Measurements from ENCODE around the gene ALG9. TPM values are rescaled to one million over a fixed set of nuclear protein-coding genes. Genes with fewer than 3 reads are reported as not detected.

The ALG9 gene
- polyA plus RNA-seq, 4 donors, result 40.8 to 48.2 (median 45.5) TPM

GRCh38 chr11:111882202-111882601 is 10.8 kb upstream of the ALG9 start:
- no peak for DNase-seq (ENCODE audit: low read depth in 4 of 4, low spot score in 3 of 4)

GRCh38 chr11:111879637-111879960 is 8.2 kb upstream of the ALG9 start:
- DNase-seq (ENCODE audit: low read depth in 4 of 4, low spot score in 3 of 4), result peak in 1 of 4 donors; percentile 16

DNA sequence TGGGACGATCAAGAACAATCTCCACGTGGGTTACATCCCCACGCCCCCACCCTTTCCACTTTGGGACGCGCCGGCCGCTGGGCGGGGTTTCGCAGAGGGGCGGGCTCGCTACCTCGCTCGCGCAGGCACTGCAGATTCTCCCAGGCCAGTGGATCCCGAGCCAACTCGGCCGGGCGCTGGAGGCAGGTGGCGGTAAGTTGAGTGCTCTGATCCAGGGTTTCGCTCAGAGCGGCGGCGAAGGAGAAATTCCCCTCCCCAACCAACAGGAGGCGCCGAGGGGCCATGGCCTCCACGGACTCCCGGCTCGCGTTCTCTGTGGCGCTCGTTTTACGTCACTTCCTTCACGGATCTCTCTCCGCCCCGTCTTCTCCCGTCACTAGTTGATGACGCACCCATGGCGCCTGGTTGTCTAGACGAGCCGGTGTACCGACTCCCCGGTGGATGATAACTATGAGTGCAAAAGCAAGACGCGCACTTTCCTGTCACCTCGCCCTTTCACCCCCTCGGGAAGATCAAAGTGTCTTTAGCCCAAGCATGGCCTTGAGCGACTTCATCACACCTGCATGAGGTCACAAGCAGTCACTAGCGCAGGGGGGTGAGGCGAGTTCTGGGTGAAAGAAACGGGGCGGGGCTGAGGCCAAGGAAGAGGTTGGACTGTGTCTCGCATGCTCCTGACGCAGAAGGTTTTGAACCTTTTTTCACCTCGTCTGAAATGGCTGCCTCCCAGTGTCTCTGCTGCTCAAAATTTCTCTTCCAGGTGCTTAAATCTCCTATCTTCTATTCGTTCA is 7.7 kb upstream of the ALG9 start, which contains the start of the genes CFAP68 and FDXACB1:
Gene CFAP68, plus strand, starts transcription at position 693 of the 788 bp plus-strand sequence. Its CDS starts 20 bp downstream, at position 713.
Gene FDXACB1, minus strand, starts transcription at position 317 of the 788 bp plus-strand sequence. Its CDS starts 33 bp downstream, at position 284.
- peak; percentile 95 to 97 (median 97) for DNase-seq (ENCODE audit: low read depth in 4 of 4, low spot score in 3 of 4)

GRCh38 chr11:111878385-111878848 is 7.0 kb upstream of the ALG9 start:
- peak in 1 of 4 donors; percentile 35 for DNase-seq (ENCODE audit: low read depth in 4 of 4, low spot score in 3 of 4)

DNA sequence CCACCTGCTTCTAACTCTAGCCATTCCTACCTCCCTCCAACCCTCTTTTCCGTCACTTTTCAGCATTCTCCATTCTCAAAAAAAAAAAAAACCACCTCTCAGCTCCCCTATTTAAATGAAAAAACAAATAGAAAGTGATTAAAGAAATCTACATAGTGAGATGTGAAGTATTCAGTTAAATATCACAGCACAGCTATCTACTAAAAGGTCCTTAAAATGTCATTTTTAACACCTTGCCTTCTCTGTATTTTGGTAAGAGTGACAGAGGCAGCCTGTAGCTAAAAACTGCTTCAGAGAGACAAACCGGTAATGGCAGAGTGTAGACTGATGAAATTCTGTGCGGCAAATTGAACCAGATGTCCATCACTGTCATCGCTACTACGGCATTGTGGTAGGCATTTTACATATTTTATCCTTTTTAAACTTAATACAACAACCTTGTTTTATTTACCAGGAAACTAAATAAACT is 346 bp upstream of the ALG9 start:
- no peak for DNase-seq (ENCODE audit: low read depth in 4 of 4, low spot score in 3 of 4)

DNA sequence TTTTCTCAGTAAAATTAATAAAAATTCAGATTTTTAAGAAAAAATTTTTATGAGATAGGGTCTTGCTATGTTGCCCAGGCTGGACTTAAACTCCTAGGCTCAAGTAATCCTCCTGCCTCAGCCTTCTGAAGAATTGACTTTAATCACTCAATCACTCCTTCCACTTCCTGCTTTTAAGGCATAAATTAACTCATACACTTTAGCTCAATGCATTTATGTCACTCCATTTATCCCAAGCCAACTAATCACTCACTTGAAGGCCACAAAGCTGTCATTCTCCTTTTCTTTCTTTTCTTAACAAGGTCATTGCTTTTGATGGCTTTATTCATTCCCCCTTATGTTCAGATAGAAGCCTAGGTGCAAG is 877 bp downstream of the ALG9 start:
- DNase-seq (ENCODE audit: low read depth in 4 of 4, low spot score in 3 of 4), result no peak

- no peak for DNase-seq (ENCODE audit: low read depth in 4 of 4, low spot score in 3 of 4)
Measured at GRCh38 chr11:111870113-111870512, 1.3 kb downstream of the ALG9 start.

DNA sequence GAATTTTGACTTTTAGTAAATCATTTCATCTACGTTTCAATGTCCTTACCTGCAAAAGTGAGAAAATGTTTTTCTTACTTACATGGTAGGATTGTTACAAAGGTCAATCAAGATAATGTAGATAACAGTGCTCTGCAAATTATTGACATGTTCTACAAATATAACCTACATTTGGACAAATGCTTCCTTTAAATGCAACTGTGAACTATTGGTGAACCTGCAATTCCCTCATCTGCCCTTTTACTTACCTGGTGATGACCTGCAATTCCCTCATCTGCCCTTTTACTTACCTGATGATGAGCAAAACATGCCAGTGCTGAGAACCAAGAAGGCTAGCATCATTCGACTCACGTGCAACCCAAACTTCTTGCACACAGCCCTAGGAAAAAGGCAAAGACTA is 11.1 kb downstream of the ALG9 start:
- no peak for DNase-seq (ENCODE audit: low read depth in 4 of 4, low spot score in 3 of 4)

GRCh38 chr11:111855506-111855905 is 15.9 kb downstream of the ALG9 start:
- no peak for DNase-seq (ENCODE audit: low read depth in 4 of 4, low spot score in 3 of 4)

- DNase-seq (ENCODE audit: low read depth in 4 of 4, low spot score in 3 of 4), result no peak
Measured at GRCh38 chr11:111852103-111852502, 19.3 kb downstream of the ALG9 start.

GRCh38 chr11:111851636-111852035 is 19.7 kb downstream of the ALG9 start:
- no peak for DNase-seq (ENCODE audit: low read depth in 4 of 4, low spot score in 3 of 4)

GRCh38 chr11:111851067-111851466 is 20.3 kb downstream of the ALG9 start:
- no peak for DNase-seq (ENCODE audit: low read depth in 4 of 4, low spot score in 3 of 4)

DNA sequence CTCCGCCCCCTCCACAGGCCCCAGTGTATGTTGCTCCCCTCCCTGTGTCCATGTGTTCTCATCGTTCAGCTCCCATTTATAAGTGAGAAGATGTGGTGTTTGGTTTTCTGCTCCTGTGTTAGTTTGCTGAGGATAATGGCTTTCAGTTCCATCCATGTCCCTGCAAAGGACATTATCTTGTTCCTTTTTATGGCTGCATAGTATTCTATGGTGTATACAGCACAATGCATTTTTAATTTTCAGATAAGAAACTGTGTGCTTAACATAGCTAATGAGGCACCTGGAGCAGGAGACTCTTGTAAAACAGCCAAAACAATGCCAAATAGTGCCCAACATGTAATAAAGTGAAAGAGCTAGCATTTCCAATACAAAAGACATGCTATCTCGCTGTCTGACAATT is 21.8 kb downstream of the ALG9 start:
- DNase-seq (ENCODE audit: low read depth in 4 of 4, low spot score in 3 of 4), result no peak

DNA sequence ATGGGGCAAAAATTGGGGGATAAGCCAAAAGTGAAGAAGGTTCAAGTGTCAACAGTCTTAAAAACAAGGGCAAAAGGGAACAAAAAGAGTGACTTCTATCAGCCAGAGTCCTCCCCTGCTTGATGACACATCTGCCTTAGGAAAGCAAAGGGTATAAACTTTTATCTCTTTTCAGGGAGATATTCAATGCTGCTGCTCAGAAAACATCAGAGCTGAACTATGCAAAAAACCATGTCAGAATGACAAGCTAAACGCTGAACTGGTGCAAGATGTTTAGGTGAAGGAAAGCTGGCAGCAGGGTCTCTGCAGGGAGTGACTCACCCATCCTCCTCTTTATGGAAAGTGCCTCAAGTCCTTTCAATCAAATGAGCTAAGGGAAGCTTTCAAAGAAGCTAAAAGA is 24.7 kb downstream of the ALG9 start:
- DNase-seq (ENCODE audit: low read depth in 4 of 4, low spot score in 3 of 4), result no peak

- DNase-seq (ENCODE audit: low read depth in 4 of 4, low spot score in 3 of 4), result no peak
Measured at GRCh38 chr11:111846063-111846462, 25.3 kb downstream of the ALG9 start.

- no peak for DNase-seq (ENCODE audit: low read depth in 4 of 4, low spot score in 3 of 4)
Measured at GRCh38 chr11:111845276-111846028, 25.9 kb downstream of the ALG9 start.

DNA sequence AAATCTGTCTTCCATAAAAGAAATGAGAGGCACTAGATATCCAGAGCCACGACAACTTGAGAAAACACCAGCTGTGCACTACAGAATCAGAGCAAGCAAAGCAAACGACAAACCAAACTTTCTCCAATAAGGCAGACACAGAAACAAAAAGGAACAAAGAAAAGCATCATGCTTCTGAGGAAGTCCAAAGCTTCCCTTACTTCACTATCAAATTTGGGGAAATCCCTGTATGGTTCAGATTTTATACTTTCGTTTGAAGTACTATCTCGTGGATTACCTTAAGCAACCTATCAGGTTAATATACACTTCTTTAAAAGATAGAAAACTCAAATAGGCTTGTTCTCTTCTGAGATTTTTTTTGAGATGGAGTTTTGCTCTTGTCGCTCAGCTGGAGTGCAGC is 27.7 kb downstream of the ALG9 start:
- no peak for DNase-seq (ENCODE audit: low read depth in 4 of 4, low spot score in 3 of 4)

DNA sequence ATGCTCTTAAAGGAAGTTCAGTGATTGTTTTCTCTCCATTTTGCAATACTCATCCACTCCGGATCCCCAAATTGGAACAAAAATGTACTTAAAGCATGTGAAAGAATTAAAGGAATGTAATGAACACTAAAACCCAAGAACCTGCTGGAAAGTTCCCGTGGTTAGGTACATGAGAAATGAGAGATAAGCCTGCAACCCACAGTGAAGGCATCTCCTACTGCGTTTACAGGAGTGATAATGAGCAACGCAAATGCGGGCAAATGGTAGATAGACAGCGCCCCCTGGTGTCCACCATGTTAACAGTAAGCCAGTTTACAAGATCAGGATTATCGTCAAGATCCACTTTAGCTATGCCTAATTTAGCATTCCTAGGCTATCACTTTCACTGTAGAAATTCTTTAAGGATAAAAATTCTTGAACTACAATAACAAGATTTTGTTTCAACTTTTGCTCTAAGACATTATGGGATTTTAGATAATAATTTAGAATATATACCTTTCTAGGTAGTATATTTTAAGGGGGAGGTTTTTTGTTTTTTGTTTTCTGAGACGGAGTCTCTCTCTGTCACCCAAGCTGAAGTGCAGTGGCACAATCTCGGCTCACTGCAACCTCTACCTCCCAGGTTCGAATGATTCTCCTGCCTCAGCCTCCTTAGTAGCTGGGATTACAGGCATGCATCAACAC is 29.9 kb downstream of the ALG9 start:
- peak; percentile 58 to 68 (median 65) for DNase-seq (ENCODE audit: low read depth in 4 of 4, low spot score in 3 of 4)

GRCh38 chr11:111840143-111840542 is 31.2 kb downstream of the ALG9 start:
- no peak for DNase-seq (ENCODE audit: low read depth in 4 of 4, low spot score in 3 of 4)

DNA sequence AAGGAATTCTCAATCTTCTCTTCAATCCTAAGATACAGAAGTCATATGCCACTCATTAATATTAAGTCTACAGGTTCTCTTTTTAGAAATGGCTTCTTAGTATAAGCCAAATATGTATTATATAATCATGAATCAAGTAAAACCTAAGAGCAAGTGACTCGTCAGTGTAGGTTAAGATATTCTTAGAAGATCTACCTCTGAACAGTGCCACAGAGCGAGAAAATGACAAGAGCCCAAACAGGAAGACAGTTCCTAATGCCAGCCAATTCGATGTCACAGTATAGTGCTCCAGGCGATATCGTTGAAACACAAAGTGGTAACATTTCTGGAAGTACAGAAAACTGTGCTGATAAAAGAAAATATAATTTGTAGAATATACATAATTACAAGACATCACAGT is 33.3 kb downstream of the ALG9 start:
- DNase-seq (ENCODE audit: low read depth in 4 of 4, low spot score in 3 of 4), result no peak

DNA sequence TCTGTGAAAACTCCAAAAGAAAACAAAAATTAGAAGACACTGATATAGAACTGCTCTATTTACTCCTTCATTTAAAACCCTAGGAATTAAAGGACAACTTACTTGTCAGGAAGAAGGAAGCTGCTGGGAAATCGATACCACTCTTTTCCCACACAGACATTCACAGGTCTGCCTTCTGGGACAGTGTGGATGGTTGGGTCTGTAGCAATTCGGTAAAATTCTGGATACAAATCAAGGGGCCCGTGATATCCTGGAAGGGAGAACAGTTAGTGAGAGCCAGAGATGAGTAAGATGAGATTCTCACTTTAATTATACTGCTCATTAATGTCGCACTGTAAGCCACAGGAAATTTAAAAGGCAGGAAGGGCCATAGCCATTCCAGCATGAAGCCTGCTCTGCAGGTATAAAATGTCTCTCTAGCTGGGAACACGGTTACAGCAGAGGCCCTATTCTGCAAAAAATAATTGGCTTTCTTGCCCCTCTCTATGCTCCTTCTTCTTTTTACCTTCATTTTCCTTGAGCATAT is 34.0 kb downstream of the ALG9 start:
- DNase-seq (ENCODE audit: low read depth in 4 of 4, low spot score in 3 of 4), result no peak

Data from left renal pelvis (tissue), 4 donors.